Endothelial cell (in vitro differentiated cells): ENCODE results near the gene FAT2. TPM values are rescaled to one million over a fixed set of nuclear protein-coding genes. Genes with fewer than 3 reads are reported as not detected.

ENCODE experiments used
- DNase-seq: peaks from one replicate; pipeline ENCODE4 v3.0.0; 2021; ENCODE audit warnings: low spot score
- H3K27ac Mint-ChIP-seq: one replicate; pipeline ENCODE4 v1.8.0; 2021; ENCODE audit warnings: mixed read lengths, inconsistent platforms; ENCODE audit not compliant: unreplicated experiment
- H3K27me3 Mint-ChIP-seq: one replicate; pipeline ENCODE4 v1.8.0; 2021; ENCODE audit warnings: mild to moderate bottlenecking, moderate library complexity, mixed read lengths, inconsistent platforms; ENCODE audit not compliant: unreplicated experiment
- H3K36me3 Mint-ChIP-seq: one replicate; pipeline ENCODE4 v1.8.0; 2021; ENCODE audit warnings: mild to moderate bottlenecking, low read depth, mixed read lengths, inconsistent platforms; ENCODE audit not compliant: unreplicated experiment
- H3K4me1 Mint-ChIP-seq: one replicate; pipeline ENCODE4 v1.8.0; 2021; ENCODE audit warnings: mild to moderate bottlenecking, mixed read lengths, inconsistent platforms; ENCODE audit not compliant: unreplicated experiment
- H3K4me3 Mint-ChIP-seq: one replicate; pipeline ENCODE4 v1.8.0; 2021; ENCODE audit warnings: mild to moderate bottlenecking, mixed read lengths, inconsistent platforms; ENCODE audit not compliant: unreplicated experiment
- H3K9me3 Mint-ChIP-seq: one replicate; pipeline ENCODE4 v1.8.0; 2021; ENCODE audit warnings: mixed read lengths, inconsistent platforms; ENCODE audit not compliant: unreplicated experiment
- CTCF ChIP-seq: fragments of 200-600 bp; sonication (generic); IDR thresholded peaks from one replicate; pipeline ENCODE4 v1.5.0; 2021; ENCODE audit warnings: antibody characterized with exemption; ENCODE audit not compliant: unreplicated experiment
- total RNA-seq: library from RNA; stranded (reverse); fragmentation: NEBNext Ultra II Directional; extraction: Animal tissue kit (Norgen Biotek cat#: 25700); gene quantifications from one replicate; pipeline ENCODE4 v1.2.1, GENCODE V29; 2021; ENCODE audit not compliant: unreplicated experiment

The FAT2 gene
- total RNA-seq, 1 donor from 2014 or later = 0.13 TPM

- Mint-ChIP-seq H3K27me3 (no peaks in the 10 kb centered on the region), H3K27ac (no peak overlapping the region), H3K4me1 (peaks cover 7% of the 10 kb centered on the region), H3K4me3 (no peak overlapping the region), H3K36me3 (no peaks in the 10 kb centered on the region), H3K9me3 (no peaks in the 10 kb centered on the region)
- no peak for TF ChIP-seq CTCF
- DNase-seq = no peak
These were observed 37.4 kb downstream of the FAT2 start for GRCh38 chr5:151553695-151554094.

GRCh38 chr5:151553130-151553670 lies 37.9 kb downstream of the FAT2 start:
- Mint-ChIP-seq H3K36me3 (no peaks in the 10 kb centered on the region), H3K27ac (no peak overlapping the region), H3K9me3 (no peaks in the 10 kb centered on the region), H3K27me3 (no peaks in the 10 kb centered on the region), H3K4me1 (peaks cover 7% of the 10 kb centered on the region), H3K4me3 (no peak overlapping the region)
- DNase-seq = no peak
- TF ChIP-seq CTCF = no peak

GRCh38 chr5:151551985-151552384 lies 39.1 kb downstream of the FAT2 start:
- no peak for TF ChIP-seq CTCF
- Mint-ChIP-seq H3K4me1 (peaks cover 7% of the 10 kb centered on the region), H3K27me3 (no peaks in the 10 kb centered on the region), H3K27ac (no peak overlapping the region), H3K4me3 (no peak overlapping the region), H3K9me3 (no peaks in the 10 kb centered on the region), H3K36me3 (no peaks in the 10 kb centered on the region)
- DNase-seq = no peak

GRCh38 chr5:151550146-151550545 lies 41.0 kb downstream of the FAT2 start:
- DNase-seq = no peak
- H3K27ac Mint-ChIP-seq = no peak overlapping the region
- H3K36me3 Mint-ChIP-seq = no peaks in the 10 kb centered on the region
- H3K4me1 Mint-ChIP-seq = peaks cover 7% of the 10 kb centered on the region
- H3K9me3 Mint-ChIP-seq = no peaks in the 10 kb centered on the region
- TF ChIP-seq CTCF = no peak
- H3K27me3 Mint-ChIP-seq = no peaks in the 10 kb centered on the region
- H3K4me3 Mint-ChIP-seq = no peak overlapping the region

- no peak overlapping the region for H3K27ac Mint-ChIP-seq
These were observed 41.4 kb downstream of the FAT2 start for GRCh38 chr5:151549713-151550112.

More at GRCh38 chr5:151549713-151550112, 41.4 kb downstream of the FAT2 start:
- no peak for TF ChIP-seq CTCF
- Mint-ChIP-seq H3K36me3 (no peaks in the 10 kb centered on the region), H3K9me3 (no peaks in the 10 kb centered on the region), H3K4me3 (no peak overlapping the region), H3K4me1 (peaks cover 7% of the 10 kb centered on the region), H3K27me3 (no peaks in the 10 kb centered on the region)
- DNase-seq = no peak
